Spleen (tissue), 7 donors: Measurements from ENCODE around the gene DUSP8.

Source experiments
- CTCF ChIP-seq, 11 experiments: fragments of 200-600 bp in 7 of 11; fragments of 450-650 bp in 4 of 11; sonication (generic) in 4 of 11; IDR thresholded peaks in 8 of 11; conservative IDR thresholded peaks in 3 of 11; 1 replicate in 7 of 11; 2 replicates in 4 of 11; pipeline versions ENCODE4 v1.4.0 to v1.8.0; 2016 to 2021; ENCODE audit warnings: antibody characterized with exemption in 11 of 11, inconsistent platforms in 4 of 11, mild to moderate bottlenecking in 1 of 11
- POLR2A ChIP-seq, 3 donors: fragments of 450-650 bp; IDR thresholded peaks; one replicate each; pipeline ENCODE4 v1.5.1; 2017; ENCODE audit warnings: antibody characterized with exemption in 3 of 3, mild to moderate bottlenecking in 1 of 3
- donor health status: DM: no; HTN: no; CAD: no; lungs with moderate emphysema.
- donor health status: DM: no; HTN: no; CAD: no.
- donor health status: DM: no; HTN: no; CAD: no.

GRCh38 chr11:1549338-1550330 is 22.4 kb downstream of the DUSP8 start:
- TF ChIP-seq POLR2A (IDR thresholded peaks at IDR 0.05) (no peak), CTCF (IDR thresholded peaks at IDR 0.05 in 8 of 11, conservative IDR thresholded peaks at IDR 0.05 in 3 of 11) (no peak)
